Measurements from ENCODE around the gene PPP2R5C.

Gene PPP2R5C

GRCh38 chr14:101917413-101918017 is 156.0 kb downstream of the PPP2R5C start:
- no peak for DNase-seq (ENCODE audit: low spot score)

GRCh38 chr14:101918065-101918989 is 156.8 kb downstream of the PPP2R5C start:
- no peak for DNase-seq (ENCODE audit: low spot score)

DNA sequence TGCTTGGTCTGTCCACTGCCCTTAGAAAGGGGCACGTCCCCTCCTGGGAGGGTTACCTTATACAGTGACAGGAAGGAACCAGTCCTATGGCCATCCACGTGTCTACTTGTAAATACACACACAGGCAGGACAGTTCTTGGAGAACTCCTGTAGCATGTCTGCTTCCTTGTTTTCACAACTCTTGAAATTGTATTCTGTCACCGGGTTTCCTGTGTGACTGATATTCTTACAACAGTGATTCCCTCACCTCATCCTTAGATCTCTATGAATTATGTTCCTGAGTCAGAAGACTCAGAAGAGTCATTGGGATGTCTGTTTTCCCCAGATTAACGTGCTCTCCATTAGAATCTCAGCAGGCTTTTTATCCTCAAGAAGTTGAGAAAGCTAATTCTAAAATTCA is 158.8 kb downstream of the PPP2R5C start:
- no peak for DNase-seq (ENCODE audit: low spot score)

- no peak for DNase-seq (ENCODE audit: low spot score)
Measured at GRCh38 chr14:101922866-101923265, 161.4 kb downstream of the PPP2R5C start.

DNA sequence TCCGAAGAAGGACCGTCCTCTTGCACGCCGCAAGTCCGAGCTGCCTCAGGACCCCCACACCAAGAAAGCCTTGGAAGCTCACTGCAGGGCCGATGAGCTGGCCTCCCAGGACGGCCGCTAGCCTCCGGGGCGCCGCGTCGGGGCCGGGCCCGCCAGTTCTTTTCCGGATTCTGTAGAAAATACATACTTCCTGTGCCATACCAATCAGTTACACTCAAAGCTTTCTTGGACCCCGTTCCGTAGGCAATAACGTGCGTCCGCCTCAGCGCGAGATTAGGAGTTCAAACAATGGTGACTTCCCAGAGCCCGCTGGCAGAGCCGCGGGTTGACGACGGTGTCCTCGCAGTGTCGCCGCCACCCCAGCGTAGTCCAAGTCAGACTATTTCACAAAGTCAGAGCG is 163.6 kb downstream of the PPP2R5C start:
- DNase-seq (ENCODE audit: low spot score): no peak

- DNase-seq (ENCODE audit: low spot score): no peak
Measured at GRCh38 chr14:101926085-101926484, 164.6 kb downstream of the PPP2R5C start.

GRCh38 chr14:101926620-101927019 is 165.1 kb downstream of the PPP2R5C start:
- DNase-seq (ENCODE audit: low spot score): no peak

DNA sequence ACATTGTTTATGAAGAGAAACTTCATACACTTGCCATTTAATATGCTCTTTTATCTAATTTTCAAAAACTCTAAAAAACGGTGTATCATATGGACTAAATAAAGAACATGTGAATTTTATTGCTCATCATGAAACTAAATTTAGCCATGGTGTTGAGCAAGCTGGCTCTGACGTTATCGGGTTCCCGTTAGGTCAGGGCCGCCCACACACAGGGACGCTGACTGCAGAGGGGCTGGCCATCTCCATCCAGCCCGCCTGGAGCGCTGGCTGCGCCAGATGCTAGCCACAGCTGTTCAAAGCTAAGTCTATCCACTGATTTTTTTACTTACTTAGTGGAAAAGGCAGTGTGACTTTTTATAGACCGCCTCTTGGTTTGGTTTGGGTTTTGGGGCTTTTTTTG is 166.3 kb downstream of the PPP2R5C start:
- DNase-seq (ENCODE audit: low spot score): no peak

DNA sequence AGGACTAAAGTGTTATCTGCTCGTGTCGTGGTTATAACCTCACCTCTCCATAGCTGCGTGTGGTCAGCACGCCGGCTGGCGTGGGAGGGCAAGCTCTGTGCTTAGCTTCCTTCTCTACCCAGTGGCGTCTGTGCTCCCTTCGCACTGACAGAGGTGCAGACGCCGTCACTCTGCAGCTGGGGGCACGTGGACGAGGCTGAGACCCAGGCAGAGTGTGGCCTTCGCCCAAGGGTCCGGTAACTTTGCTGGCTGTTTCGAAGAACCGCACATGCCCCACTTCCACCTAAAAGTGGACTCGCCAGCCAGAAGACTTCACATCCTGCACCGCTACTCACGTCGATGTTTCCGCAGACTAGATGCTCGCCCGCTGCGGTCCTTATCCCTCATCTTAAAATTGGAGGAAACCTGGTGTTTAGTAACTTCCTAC is 166.9 kb downstream of the PPP2R5C start:
- no peak for DNase-seq (ENCODE audit: low spot score)

GRCh38 chr14:101929096-101929495 is 167.6 kb downstream of the PPP2R5C start:
- no peak for DNase-seq (ENCODE audit: low spot score)

GRCh38 chr14:101929946-101930345 is 168.4 kb downstream of the PPP2R5C start:
- no peak for DNase-seq (ENCODE audit: low spot score)

DNA sequence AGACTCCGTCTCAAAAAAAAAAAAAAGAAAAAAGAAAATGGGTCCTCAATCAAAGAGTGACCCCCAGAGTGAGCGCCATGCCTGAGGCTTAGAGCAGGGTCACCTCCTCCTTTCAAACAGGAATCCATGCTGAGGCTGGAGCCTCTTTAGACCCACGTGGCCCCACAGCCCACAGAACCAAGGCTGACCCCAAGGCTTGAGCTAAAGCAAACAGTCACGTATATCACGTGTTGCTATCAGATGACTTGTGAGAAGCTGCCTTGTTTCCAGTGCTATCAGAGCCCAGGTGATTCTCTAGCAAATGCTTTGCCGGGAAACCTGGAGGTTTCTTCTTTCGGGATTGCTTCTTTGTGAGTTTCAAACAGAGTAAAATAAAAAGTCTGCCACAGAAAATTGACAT is 171.2 kb downstream of the PPP2R5C start:
- DNase-seq (ENCODE audit: low spot score): no peak

DNA sequence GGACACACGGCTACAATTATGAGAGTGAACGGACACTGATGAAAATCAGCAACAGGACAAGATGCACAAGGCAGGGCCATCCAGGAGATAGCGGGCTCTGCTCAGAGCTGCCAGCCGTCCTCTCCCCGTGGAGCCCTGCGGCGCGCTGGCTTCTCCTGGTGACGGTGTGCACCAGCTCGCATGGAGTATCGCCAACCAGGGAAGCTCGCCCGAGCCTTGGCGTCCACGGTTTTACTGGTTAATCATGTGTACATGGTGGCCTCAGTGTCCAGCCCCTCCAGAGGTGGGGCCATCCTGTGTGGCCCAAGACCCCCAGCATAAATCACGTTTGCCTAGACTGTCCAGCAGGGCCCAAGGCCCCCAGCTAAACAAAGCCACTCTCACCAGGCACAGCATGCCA is 171.7 kb downstream of the PPP2R5C start:
- DNase-seq (ENCODE audit: low spot score): no peak

DNA sequence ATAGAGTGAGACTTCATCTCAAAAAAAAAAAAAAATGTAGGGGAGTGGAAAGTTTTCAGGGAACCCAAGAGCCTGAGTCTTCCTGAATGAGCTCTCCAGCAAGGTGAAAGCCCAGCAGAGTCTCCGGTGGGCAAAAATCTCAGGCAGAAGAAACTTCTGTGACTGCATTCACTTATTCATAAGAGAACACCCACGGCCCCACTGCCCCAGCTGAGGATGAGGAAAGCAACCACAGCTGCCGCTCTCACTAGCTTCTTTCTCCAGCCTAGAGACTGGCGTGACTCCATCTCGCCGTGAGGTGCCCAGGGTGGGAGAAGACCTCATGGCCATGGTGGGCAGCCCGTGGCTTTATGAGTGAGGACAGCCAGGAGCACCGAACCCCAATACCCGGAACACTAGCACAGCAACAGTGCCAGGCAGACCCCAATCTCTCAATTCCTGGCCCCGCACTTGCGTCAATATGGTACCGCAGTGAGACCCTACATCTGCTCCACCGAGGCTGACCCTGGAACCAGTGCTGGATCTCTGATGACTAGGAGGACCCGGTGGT is 173.2 kb downstream of the PPP2R5C start:
- no peak for DNase-seq (ENCODE audit: low spot score)

DNA sequence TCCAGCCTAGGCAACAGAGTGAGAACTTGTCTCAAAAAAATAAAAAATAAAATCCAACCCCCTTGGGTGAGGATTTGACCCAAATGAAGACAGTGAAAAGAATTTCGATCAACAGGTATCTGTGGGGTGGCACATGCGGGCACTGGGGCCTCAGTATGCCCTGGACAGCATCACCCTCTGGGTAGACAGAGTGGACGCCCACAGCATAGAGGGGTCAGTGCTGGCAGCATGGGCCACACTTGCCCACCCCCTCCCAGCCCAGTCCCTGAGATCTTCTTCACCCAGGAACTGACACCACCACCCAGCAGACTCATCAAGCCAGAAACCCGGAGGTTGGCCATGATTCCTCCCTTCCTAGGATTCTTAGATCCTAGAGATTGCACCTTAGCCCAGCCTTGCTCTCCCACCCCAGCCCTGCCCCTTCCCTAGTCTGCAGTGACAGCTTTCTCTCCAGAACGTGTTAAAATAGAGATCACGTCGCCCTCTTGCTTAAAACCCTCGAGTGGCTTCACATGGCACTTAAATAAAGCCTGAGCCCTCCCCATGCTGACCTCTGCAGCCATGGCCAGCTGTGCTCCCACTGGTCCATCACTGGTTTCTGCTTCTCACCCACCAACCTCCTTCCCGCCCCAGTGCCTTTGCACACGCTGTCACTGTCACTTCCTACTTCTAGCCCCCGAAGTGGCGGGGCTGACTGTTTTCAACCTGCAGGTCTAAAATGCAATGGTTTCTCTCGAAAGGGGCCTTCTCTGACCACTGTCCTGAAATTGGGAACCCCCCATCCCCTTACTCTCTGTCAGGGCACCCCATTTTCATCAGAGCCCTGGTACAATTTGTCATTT is 176.6 kb downstream of the PPP2R5C start:
- no peak for DNase-seq (ENCODE audit: low spot score)

GRCh38 chr14:101939646-101940170 is 178.2 kb downstream of the PPP2R5C start:
- DNase-seq (ENCODE audit: low spot score): no peak

DNA sequence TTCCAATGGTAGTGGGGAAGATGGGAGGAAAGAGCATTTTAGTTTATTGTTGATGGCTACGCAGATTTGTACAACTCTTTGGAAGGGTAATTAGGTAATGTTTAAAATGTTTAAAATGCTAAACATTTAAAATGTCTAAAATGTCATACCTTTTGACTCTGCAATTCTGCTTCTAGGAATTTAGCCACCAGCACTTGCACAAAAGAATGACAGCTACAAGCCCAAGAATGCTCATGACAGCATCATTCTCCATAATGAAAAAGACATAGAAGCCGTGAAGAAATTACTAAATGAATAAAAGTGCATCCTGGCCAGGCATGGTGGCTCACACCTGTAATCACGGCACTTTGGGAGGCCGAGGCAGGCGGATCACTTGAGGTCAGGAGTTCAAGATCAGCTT is 182.9 kb downstream of the PPP2R5C start:
- no peak for DNase-seq (ENCODE audit: low spot score)

DNA sequence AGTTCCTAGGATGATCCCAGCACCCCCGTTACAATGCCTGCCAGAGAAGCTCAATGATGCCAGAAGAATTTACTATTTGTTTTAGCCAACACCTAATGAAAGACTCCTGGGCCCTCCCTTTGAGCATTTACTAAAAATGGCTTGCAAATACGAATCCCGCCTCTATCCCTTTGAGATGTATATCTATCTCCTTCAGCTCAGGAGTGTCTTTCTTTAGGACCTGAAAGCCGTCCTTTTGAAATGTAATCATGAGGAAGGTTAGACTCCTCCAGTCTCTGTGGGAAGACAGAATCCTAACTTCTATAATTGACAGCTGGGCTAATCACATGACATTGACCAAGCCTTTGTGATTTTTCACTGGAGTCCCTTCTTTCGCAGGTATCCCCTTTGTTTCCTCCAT is 183.7 kb downstream of the PPP2R5C start:
- DNase-seq (ENCODE audit: low spot score): no peak

DNA sequence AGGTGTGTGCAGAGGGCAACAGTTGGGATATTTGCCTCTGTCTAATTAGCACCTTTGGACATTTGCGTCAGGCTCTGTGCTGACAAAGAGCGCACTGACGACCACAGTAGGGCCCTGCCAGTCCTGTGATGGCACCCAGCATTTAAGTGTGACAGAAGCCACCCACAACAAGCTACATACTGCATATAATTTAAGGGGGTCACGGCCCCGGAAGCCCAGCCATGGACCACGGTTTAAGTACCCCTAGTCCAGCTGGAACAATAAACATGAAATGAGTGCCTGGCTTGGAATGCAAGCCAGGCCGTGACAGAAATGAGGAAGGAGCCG is 186.0 kb downstream of the PPP2R5C start:
- no peak for DNase-seq (ENCODE audit: low spot score)

DNA sequence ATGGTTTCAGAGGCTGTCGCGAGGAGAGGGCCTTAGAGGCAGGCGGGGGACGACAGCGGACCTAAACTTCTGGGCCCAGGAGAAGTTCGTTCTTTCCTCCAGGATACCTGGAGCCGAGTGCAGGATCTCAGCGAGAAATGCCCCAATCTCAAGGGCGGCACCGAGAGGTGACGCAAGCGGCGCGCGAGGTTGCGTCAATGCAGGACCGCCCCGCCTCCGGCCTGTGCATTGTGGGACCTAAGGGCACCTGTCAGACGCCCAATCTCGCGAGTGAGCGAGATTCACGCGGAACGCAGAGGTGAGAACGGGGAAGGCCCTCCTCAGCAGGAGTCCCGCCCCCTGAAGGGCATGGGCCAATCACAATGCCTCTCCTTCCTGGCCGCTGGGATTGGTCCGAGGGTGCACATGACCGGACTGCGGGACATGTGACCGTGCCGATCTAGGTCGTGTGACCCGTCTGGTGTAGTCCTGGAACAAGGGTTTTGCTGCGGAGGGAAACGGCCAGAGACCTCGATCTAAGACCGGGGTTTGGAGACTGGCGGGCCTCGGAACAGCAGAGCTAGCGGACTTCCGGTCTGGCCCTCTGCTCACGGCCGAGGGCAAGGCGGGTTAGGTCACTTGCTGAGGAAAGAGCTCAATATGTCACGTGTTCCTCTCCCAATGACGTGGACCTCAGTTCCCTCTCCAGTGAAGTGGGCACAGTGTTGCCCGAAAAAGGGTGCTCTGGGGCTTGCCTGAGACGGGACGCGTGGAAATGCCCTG is 186.6 kb downstream of the PPP2R5C start:
- DNase-seq (ENCODE audit: low spot score): peak; percentile 100

GRCh38 chr14:101948666-101949216 is 187.2 kb downstream of the PPP2R5C start:
- no peak for DNase-seq (ENCODE audit: low spot score)

All from SW480 (cell line).